NCI-H345 (cell line): ENCODE measurements around the gene SGMS1.
"Not testable (repeated sequence)": the region's sequence is repeated elsewhere in the genome, so short reads cannot be mapped to it uniquely, and the experiment has no call there.

Experiments used
- DNase-seq: peaks from one replicate; lab custom pipeline; 2025; lab: John Stamatoyannopoulos, UW

The SGMS1 gene

DNA sequence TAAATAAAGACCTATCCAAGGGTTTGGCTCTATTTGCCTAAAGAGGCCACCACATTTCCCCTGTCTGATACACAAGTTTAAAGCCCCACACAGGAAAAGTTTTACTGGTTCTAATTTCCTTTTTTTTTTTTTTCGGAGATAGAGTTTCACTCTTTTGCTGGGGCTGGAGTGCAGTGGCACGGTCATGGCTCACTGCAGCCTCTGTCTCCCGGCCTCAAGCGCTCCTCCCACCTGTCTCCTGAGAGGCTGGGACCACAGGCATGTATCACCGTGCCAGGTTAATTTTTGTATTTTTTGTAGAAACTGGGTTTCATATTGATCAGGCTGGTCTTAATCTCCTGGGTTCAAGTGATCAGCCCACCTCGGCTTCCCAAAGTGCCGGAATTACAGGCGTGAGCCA, 319.1 kb downstream of the SGMS1 start:
- DNase-seq = no peak

- DNase-seq = no peak
Measured at GRCh38 chr10:50299948-50300669, 323.6 kb downstream of the SGMS1 start.

GRCh38 chr10:50295367-50295766, 328.4 kb downstream of the SGMS1 start:
- DNase-seq = no peak

DNA sequence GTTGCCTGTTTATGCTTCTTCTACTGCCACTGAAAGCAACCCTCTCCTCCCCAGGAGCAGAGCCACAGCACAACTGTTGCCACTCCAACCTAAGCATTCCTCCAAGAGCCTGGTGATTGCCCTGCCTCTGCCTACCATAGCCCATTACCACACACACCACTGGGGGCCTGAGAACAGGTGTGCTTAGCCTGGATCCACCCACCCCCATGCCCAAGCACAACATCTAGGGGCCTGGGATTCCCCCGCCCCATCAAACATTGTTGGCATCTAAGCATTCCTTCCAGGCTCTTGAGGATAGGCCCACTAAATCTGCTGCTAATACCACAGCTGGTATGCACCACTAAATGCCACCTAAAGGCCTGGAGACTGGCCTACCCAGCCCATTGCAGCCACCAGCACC, 329.2 kb downstream of the SGMS1 start:
- no peak for DNase-seq

GRCh38 chr10:50293513-50294313, 330.0 kb downstream of the SGMS1 start:
- DNase-seq = no peak

DNA sequence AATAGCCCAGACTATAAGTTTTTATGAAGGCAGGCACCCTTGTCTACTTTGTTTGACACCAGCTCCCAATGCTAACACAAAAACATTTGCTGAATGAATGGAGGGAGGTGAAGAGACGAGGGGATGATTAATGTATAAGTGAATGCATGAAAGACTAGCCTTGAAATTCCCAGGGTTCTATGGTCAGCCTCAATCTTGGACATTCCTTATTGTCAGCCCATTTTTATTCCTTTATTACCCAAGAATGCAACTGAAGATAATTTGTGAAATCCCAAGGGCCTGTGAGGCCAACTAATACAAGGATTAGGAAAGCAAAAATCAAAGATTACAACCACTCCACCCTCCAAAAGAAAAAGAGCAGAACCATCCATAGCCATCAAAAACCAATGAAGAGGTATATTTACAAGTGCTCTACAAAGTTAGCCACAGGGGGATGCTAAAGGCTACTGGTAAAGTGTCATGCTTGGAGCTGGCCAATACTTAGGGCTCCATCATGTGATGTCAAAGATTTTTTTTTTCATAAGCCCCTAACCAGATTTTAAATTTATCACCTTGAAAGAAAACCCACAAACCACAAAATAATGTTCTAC, 332.4 kb downstream of the SGMS1 start:
- no peak for DNase-seq

DNA sequence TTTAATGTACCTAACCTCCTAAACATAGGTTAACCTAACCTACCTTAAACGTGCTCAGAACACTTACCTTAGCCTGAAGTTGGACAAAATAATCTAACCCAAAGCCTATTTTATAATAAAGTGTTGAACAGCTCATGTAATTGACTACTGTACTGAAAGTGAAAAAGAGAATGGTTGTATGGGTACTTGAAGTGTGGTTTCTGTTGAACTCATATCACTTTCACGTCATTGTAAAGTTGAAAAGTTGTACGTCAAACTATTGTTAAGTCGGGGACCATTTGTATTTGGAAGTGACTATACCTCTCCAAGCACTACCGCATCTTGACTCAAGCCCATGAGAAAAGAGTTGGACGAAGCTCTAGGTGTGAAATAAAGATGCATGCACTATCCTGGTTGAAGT, 334.6 kb downstream of the SGMS1 start:
- no peak for DNase-seq

DNA sequence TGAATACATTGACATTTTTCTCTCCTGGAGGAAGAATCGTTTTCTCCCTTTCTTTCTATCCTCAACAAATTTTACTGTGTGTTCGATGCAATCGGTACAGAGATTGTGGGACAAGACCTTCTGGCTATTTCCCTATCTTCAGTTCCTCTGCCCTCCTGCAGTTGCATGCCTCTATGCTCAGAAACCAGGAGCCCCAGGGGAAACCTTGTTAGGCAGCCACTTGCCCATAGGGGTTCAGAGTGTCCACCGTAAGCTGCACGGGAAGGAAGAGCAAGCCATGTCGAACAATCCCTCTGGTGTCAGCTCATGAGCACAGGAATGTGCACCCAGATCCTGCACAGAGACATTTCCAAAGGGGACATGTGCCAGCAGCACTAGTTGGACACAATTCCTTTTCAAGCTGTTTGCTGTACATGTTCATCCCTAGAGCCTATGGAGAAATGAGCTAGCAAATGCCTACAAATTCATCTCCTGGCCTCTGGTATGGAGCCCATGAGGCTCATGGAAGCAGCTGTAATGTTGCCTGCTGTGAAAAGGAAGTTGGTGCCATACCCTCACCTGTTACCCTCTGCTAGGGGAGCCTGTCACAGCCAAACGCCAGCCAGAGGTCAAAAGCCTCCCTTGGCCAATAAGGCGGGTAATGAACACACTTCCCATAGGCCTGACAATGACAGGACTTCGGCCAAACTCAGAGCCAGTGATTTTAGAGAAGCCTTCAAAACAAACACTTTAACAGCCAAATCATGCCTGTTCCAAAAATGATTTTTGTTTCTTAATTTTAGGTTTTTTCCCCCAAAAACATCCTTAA, 336.6 kb downstream of the SGMS1 start:
- DNase-seq = no peak

GRCh38 chr10:50286517-50286916, 337.2 kb downstream of the SGMS1 start:
- DNase-seq = no peak

GRCh38 chr10:50281967-50282522, 341.7 kb downstream of the SGMS1 start:
- no peak for DNase-seq

GRCh38 chr10:50281210-50281966, 342.4 kb downstream of the SGMS1 start:
- no peak for DNase-seq

GRCh38 chr10:50280049-50280841, 343.5 kb downstream of the SGMS1 start:
- DNase-seq = no peak

- DNase-seq = no peak
Measured at GRCh38 chr10:50279489-50279888, 344.3 kb downstream of the SGMS1 start.

DNA sequence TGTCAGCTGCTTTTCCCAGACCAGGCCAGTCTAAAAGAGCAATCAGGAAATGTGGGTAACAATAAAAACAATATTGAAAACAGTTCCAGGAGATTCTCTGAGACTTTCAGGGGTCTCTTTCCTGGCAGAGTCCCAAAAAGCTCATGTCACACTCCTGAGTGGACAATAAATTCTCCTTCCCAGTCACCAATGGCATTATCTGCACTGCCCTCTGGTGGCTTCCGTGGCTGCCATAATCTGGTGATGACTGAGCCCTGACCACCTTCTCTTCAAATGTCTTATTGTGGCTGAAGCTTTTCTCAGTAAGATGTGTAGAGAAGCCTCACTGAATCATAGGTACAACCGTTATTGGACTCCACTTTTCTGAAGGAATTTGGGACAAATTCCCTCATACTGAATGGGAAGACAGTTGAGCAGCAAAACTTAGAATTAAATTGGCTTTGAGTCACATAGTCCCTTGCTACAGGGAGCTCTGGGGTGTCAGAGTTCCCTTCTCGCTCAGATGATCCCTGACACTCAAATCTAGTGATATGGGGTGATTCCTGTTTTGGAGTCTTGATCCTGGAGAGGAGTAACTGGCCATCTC, 348.0 kb downstream of the SGMS1 start:
- DNase-seq = peak; percentile 50

- DNase-seq = no peak
Measured at GRCh38 chr10:50272531-50272930, 351.2 kb downstream of the SGMS1 start.

- DNase-seq = no peak
Measured at GRCh38 chr10:50271564-50272250, 352.0 kb downstream of the SGMS1 start.

GRCh38 chr10:50267877-50268276, 355.9 kb downstream of the SGMS1 start:
- DNase-seq = not testable (repeated sequence)

DNA sequence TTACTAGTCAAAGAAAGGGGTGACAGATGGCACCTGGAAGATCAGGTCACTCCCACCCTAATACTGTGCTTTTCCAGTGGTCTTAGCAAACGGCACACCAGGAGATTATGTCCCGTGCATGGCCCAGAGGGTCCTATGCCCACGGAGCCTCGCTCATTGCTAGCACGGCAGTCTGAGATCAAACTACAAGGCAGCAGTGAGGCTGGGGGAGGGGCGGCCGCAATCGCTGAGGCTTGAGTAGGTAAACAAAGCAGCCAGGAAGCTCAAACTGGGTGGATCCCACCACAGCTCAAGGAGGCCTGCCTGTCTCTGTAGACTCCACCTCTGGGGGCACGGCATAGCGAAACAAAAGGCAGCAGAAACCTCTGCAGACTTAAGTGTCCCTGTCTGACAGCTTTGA, 361.1 kb downstream of the SGMS1 start:
- not testable (repeated sequence) for DNase-seq

GRCh38 chr10:50260791-50261281, 362.9 kb downstream of the SGMS1 start:
- DNase-seq = no peak
